ENCODE measurements around the gene PCDHB12.
"Not testable (repeated sequence)": the region's sequence is repeated elsewhere in the genome, so short reads cannot be mapped to it uniquely, and the experiment has no call there.

Gene PCDHB12

GRCh38 chr5:141210849-141211248 is 2.3 kb downstream of the PCDHB12 start:
- not testable (repeated sequence) for DNase-seq

GRCh38 chr5:141213656-141214339 is 5.3 kb downstream of the PCDHB12 start, which contains the start of gene PCDHB13:
Gene PCDHB13, plus strand, starts transcription at chr5:141213919. Its CDS starts 205 bp downstream, at chr5:141214124.
- not testable (repeated sequence) for DNase-seq

GRCh38 chr5:141214583-141214982 is 6.1 kb downstream of the PCDHB12 start:
- not testable (repeated sequence) for DNase-seq

DNA sequence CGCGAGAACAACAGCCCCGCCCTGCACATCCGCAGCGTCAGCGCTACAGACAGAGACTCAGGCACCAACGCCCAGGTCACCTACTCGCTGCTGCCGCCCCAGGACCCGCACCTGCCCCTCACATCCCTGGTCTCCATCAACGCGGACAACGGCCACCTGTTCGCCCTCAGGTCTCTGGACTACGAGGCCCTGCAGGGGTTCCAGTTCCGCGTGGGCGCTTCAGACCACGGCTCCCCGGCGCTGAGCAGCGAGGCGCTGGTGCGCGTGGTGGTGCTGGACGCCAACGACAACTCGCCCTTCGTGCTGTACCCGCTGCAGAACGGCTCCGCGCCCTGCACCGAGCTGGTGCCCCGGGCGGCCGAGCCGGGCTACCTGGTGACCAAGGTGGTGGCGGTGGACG is 7.0 kb downstream of the PCDHB12 start:
- DNase-seq, result not testable (repeated sequence)

DNA sequence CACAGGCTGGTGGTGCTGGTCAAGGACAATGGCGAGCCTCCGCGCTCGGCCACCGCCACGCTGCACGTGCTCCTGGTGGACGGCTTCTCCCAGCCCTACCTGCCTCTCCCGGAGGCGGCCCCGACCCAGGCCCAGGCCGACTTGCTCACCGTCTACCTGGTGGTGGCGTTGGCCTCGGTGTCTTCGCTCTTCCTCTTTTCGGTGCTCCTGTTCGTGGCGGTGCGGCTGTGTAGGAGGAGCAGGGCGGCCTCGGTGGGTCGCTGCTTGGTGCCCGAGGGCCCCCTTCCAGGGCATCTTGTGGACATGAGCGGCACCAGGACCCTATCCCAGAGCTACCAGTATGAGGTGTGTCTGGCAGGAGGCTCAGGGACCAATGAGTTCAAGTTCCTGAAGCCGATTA is 7.5 kb downstream of the PCDHB12 start:
- not testable (repeated sequence) for DNase-seq

GRCh38 chr5:141223112-141223783 is 14.7 kb downstream of the PCDHB12 start, which contains the start of gene PCDHB14:
Gene PCDHB14, plus strand, starts transcription at chr5:141223343. Its CDS starts 163 bp downstream, at chr5:141223506.
- no peak for DNase-seq

GRCh38 chr5:141224844-141225243 is 16.3 kb downstream of the PCDHB12 start:
- DNase-seq, result not testable (repeated sequence)

- not testable (repeated sequence) for DNase-seq
These were observed 16.9 kb downstream of the PCDHB12 start for GRCh38 chr5:141225421-141225820.

GRCh38 chr5:141234109-141234667 is 25.7 kb downstream of the PCDHB12 start:
- no peak for DNase-seq

- DNase-seq, result not testable (repeated sequence)
These were observed 27.4 kb downstream of the PCDHB12 start for GRCh38 chr5:141235922-141236321.

DNA sequence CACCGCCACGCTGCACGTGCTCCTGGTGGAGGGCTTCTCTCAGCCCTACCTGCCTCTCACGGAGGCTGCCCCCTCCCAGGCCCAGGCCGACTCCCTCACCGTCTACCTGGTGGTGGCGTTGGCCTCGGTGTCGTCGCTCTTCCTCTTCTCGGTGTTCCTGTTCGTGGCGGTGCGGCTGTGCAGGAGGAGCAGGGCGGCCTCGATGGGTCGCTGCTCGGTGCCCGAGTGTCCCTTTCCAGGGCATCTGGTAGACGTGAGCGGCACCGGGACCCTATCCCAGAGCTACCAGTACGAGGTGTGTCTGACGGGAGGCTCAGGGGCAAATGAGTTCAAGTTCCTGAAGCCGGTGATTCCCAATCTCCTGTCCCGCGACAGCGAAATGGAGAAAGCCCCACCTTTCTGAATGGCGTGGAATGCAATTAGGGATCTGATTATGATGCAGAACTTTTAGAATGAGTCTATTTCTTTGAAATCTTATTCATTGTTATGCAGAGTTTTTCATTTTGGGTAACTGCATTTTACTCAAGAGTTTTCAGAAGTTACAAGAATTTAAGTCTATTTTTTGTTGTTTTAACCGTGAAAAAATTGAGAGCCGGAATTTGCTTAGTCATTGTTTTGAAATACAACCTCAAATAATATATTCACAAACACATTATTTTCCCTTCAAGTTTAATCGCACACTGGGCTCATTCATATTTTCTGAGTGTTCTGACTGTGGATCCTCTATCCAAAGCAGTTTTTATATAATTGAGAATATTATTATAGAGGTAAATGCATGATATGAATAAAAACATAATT is 28.2 kb downstream of the PCDHB12 start:
- no peak for DNase-seq

DNA sequence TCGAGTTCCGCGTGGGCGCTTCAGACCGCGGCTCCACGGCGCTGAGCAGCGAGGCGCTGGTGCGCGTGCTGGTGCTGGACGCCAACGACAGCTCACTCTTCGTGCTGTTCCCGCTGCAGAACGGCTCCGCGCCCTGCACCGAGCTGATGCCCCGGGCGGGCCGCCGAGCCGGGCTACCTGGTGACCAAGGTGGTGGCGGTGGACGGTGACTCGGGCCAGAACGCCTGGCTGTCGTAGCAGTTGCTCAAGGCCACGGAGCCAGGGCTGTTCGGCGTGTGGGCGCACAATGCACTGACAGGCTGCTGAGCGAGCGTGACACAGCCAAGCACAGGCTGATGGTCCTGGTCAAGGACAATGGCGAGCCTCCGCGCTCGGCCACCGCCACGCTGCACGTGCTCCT is 33.0 kb downstream of the PCDHB12 start:
- DNase-seq, result no peak

DNA sequence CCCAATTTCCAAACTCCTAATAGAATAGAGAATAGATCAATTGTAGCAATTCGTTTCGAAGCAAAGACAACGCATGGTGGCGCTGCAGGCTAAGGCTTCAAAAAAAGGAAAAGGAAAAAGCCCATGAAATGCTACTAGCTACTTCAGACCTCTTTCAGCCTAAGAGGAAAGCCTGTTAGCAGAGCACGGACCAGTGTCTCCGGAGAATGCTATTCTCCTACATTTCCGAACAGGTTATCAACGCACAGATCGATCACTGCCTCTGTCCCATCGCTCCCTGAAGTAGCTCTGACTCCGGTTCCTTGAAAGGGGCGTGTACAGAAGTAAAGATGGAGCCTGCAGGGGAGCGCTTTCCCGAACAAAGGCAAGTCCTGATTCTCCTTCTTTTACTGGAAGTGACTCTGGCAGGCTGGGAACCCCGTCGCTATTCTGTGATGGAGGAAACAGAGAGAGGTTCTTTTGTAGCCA is 36.8 kb downstream of the PCDHB12 start, which contains the start of gene PCDHB15:
Gene PCDHB15 (plus strand): TSS at position 146 of the 468 bp plus-strand sequence. CDS start 184 bp downstream, at position 330.
- no peak for DNase-seq

DNA sequence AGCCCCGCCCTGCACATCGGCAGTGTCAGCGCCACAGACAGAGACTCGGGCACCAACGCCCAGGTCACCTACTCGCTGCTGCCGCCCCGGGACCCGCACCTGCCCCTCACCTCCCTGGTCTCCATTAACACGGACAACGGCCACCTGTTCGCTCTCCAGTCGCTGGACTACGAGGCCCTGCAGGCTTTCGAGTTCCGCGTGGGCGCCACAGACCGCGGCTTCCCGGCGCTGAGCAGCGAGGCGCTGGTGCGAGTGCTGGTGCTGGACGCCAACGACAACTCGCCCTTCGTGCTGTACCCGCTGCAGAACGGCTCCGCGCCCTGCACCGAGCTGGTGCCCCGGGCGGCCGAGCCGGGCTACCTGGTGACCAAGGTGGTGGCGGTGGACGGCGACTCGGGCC is 38.5 kb downstream of the PCDHB12 start:
- DNase-seq, result not testable (repeated sequence)

DNA sequence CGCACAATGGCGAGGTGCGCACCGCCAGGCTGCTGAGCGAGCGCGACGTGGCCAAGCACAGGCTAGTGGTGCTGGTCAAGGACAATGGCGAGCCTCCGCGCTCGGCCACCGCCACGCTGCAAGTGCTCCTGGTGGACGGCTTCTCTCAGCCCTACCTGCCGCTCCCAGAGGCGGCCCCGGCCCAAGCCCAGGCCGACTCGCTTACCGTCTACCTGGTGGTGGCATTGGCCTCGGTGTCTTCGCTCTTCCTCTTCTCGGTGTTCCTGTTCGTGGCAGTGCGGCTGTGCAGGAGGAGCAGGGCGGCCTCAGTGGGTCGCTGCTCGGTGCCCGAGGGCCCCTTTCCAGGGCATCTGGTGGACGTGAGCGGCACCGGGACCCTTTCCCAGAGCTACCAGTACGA is 38.9 kb downstream of the PCDHB12 start:
- not testable (repeated sequence) for DNase-seq

GRCh38 chr5:141250576-141250975 is 42.1 kb downstream of the PCDHB12 start:
- no peak for DNase-seq

- DNase-seq, result no peak
These were observed 49.9 kb downstream of the PCDHB12 start for GRCh38 chr5:141258464-141258863.

DNA sequence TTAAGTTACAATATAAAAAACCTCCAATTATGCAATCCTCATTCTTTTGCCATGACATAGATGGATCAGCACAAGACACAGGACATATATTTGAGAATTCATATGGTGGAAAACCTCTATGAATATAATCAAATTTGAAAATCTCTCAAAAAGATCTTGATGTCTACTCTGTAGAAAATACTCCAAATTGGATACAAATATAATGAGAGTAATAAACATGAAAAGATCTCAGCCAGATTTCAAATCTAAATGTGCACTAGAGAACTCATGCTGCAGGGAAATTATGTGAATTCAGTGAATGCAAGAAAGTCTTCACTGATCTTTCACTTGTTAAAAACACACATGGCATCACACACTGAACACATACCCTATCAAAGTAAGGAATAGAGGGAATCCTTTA is 50.4 kb downstream of the PCDHB12 start:
- DNase-seq, result no peak

DNA sequence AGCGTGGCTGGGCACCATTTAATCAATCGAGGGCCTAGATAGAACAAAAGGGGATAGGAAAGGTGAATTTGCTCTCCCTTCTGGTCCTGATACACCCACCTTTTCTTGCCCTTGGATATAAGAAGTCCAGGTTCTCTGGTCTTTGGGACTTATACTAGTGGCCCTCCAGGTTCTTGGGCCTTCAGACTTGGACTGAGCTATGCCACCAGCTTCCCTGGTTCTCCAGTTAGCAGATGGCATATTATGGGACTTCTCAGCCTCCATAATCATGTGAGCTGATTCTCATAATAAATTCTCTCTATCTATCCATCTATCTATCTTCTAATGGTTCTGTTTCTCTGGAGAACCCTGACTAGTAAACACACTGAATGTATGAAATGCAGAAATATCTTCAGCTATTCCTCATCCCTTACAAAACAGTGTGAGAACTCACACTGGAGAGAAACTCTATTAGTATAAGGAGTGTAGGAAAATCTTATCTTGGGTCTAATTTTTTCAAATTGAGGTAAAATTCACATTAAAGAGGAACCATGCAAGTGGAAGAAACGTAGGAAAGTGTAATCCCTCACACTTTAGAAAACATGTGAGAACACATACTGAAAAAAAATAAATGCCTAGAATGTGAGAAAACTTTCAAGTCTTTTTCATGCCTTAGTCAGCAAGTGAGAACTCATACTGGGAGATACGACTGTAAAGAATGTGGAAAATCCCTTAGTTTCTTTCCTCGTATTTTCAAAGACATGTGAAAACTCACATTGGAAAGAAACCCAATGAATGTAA is 52.1 kb downstream of the PCDHB12 start:
- DNase-seq, result no peak

- DNase-seq, result no peak
These were observed 52.7 kb downstream of the PCDHB12 start for GRCh38 chr5:141261238-141261546.

Measured in DMS79 (cell line).